ENCODE data around the gene LMCD1.

Gene LMCD1

GRCh38 chr3:8501371-8502131 is at the start of gene LMCD1:
LMCD1 (plus strand) TSS chr3:8501823; CDS start chr3:8501939, 116 bp downstream.
- peak; percentile 90 for DNase-seq (ENCODE audit: low spot score)

GRCh38 chr3:8452112-8452511 is 49.5 kb upstream of the LMCD1 start:
- DNase-seq (ENCODE audit: low spot score) = no peak

- no peak for DNase-seq (ENCODE audit: low spot score)
Measured at GRCh38 chr3:8453153-8453552, 48.5 kb upstream of the LMCD1 start.

- no peak for DNase-seq (ENCODE audit: low spot score)
Measured at GRCh38 chr3:8455526-8456411, 45.9 kb upstream of the LMCD1 start.

- DNase-seq (ENCODE audit: low spot score) = no peak
Measured at GRCh38 chr3:8456412-8456811, 45.2 kb upstream of the LMCD1 start.

GRCh38 chr3:8457039-8457438 is 44.6 kb upstream of the LMCD1 start:
- no peak for DNase-seq (ENCODE audit: low spot score)

GRCh38 chr3:8458238-8458661 is 43.4 kb upstream of the LMCD1 start:
- no peak for DNase-seq (ENCODE audit: low spot score)

- DNase-seq (ENCODE audit: low spot score) = no peak
Measured at GRCh38 chr3:8458711-8459110, 42.9 kb upstream of the LMCD1 start.

- no peak for DNase-seq (ENCODE audit: low spot score)
Measured at GRCh38 chr3:8460050-8460708, 41.4 kb upstream of the LMCD1 start.

GRCh38 chr3:8460815-8461456 is 40.7 kb upstream of the LMCD1 start:
- no peak for DNase-seq (ENCODE audit: low spot score)

GRCh38 chr3:8464668-8465067 is 37.0 kb upstream of the LMCD1 start:
- no peak for DNase-seq (ENCODE audit: low spot score)

GRCh38 chr3:8466526-8466925 is 35.1 kb upstream of the LMCD1 start:
- DNase-seq (ENCODE audit: low spot score) = no peak

GRCh38 chr3:8470801-8471200 is 30.8 kb upstream of the LMCD1 start:
- no peak for DNase-seq (ENCODE audit: low spot score)

- DNase-seq (ENCODE audit: low spot score) = no peak
Measured at GRCh38 chr3:8472549-8472948, 29.1 kb upstream of the LMCD1 start.

- DNase-seq (ENCODE audit: low spot score) = no peak
Measured at GRCh38 chr3:8473029-8473428, 28.6 kb upstream of the LMCD1 start.

GRCh38 chr3:8473990-8474389 is 27.6 kb upstream of the LMCD1 start:
- no peak for DNase-seq (ENCODE audit: low spot score)

GRCh38 chr3:8474991-8475390 is 26.6 kb upstream of the LMCD1 start:
- DNase-seq (ENCODE audit: low spot score) = no peak

- DNase-seq (ENCODE audit: low spot score) = no peak
Measured at GRCh38 chr3:8480699-8481098, 20.9 kb upstream of the LMCD1 start.

GRCh38 chr3:8481380-8481779 is 20.2 kb upstream of the LMCD1 start:
- no peak for DNase-seq (ENCODE audit: low spot score)

GRCh38 chr3:8482263-8482662 is 19.4 kb upstream of the LMCD1 start:
- no peak for DNase-seq (ENCODE audit: low spot score)

GRCh38 chr3:8482960-8483665 is 18.5 kb upstream of the LMCD1 start:
- peak; percentile 38 for DNase-seq (ENCODE audit: low spot score)
